ENCODE data around the gene ZFYVE27. TPM values are rescaled to one million over a fixed set of nuclear protein-coding genes. Genes with fewer than 3 reads are reported as not detected.
A peak's percentile ranks its signal among the peaks of the same experiment; 100 is the strongest.

Gene ZFYVE27
- total and polyA plus RNA-seq, 8 donors: 20.6 to 35.5 (median 27.5) TPM

DNA sequence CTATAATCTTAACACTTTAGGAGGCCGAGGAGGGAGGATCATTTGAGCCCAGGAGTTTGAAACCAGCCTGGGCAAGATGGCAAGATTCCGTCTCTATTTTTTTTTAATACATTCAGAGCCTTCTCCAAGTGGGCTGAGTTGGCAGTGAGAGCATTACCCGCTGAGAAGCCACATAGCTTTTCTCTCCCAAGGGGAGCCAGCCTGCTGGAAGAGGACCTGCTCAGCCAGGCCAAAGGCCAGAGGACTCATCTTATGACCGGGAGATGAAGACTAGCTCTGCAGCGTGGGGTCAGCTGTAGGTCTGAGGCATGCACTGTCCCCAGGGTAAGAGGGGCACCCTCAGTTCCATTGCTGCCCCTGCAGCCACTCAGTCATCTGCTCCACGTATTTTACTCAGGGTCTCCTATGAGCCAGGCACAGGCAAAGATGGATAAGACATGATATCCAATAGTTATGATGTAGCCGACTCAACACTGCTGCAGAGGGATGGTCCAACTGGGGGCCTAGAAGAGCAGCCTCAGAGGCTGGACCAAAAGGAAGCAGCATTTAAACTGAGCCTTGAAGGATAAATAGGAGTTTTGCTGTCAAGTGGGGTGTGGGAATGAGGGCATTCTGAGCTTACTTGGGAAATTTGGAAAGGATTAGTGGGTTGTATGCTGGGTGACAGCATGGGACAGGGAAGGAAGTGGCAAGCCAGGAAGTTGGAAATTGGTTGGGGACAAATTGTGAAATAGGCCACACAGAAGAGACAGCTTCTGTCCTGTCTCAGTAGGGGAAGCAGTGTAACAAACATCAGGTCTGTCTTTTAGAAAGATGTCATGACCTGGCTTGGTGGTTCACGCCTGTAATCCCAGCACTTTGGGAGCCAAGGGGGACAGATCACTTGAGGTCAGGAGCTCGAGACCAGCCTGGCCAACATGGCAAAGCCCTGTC, 25.0 kb upstream of the ZFYVE27 start:
- no peak overlapping the region for H3K4me3 ChIP-seq
- H3K36me3 ChIP-seq: peaks cover 0 to 2% of the 10 kb centered on the region in 2 donors
- TF ChIP-seq, protein P1, sequence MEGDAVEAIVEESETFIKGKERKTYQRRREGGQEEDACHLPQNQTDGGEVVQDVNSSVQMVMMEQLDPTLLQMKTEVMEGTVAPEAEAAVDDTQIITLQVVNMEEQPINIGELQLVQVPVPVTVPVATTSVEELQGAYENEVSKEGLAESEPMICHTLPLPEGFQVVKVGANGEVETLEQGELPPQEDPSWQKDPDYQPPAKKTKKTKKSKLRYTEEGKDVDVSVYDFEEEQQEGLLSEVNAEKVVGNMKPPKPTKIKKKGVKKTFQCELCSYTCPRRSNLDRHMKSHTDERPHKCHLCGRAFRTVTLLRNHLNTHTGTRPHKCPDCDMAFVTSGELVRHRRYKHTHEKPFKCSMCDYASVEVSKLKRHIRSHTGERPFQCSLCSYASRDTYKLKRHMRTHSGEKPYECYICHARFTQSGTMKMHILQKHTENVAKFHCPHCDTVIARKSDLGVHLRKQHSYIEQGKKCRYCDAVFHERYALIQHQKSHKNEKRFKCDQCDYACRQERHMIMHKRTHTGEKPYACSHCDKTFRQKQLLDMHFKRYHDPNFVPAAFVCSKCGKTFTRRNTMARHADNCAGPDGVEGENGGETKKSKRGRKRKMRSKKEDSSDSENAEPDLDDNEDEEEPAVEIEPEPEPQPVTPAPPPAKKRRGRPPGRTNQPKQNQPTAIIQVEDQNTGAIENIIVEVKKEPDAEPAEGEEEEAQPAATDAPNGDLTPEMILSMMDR (IDR thresholded peaks at IDR 0.05): no peak
- ATAC-seq: no peak
- peak overlapping the region in 1 of 2 donors; percentile 34 for H3K27ac ChIP-seq
- DNase-seq: no peak
- no peaks in the 10 kb centered on the region for H3K9me3 ChIP-seq
- H3K27me3 ChIP-seq: peaks cover 0 to 4% of the 10 kb centered on the region in 2 donors
- H3K4me1 ChIP-seq: peaks cover 12 to 59% of the 10 kb centered on the region in 2 donors
- intact Hi-C loops (cut with DNase I): no loop called here

DNA sequence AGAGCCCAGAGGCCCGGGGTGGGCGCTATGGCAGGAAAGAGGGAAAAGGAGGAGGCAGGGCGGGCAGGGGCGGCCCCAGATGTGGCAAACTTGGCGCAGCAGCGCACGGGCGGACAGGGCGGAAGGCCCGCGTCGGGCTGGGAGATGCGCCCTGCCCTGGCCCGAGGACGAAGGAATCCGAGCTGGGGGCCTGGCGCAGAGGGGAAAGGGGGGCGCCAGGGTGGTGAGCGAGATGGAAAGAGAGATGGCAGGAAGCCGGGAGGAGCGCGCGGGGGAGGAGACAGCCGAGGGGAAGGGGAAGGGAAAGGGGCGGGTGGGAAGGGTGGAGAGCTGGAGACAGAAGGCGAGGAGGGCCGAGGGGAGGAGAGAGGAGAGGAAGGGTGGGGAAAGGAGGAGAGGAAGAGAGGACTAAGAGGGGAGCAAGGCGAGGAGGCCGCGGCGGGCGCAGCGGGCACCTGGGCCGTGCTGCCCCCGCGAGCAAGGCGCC, 23.5 kb upstream of the ZFYVE27 start, which contains the start of gene MARVELD1:
Gene MARVELD1, plus strand, starts transcription at position 392 of the 487 bp plus-strand sequence. CDS start 147 bp downstream, outside the sequence.
- H3K4me1 ChIP-seq: peaks cover 20 to 72% of the 10 kb centered on the region in 2 donors
- peaks cover 0 to 4% of the 10 kb centered on the region in 2 donors for H3K27me3 ChIP-seq
- peak within 1 kb of the TSS; percentile 93 to 95 for H3K27ac ChIP-seq
- H3K9me3 ChIP-seq: no peaks in the 10 kb centered on the region
- TF ChIP-seq, protein P1 (IDR thresholded peaks at IDR 0.05): no peak
- intact Hi-C loops (cut with DNase I): no loop called here
- H3K36me3 ChIP-seq: peaks cover 0 to 12% of the 10 kb centered on the region in 2 donors
- ATAC-seq (peak; percentile 42), DNase-seq (peak; percentile 85 to 90 (median 86))
- H3K4me3 ChIP-seq: peak within 1 kb of the TSS; percentile 67 to 74

DNA sequence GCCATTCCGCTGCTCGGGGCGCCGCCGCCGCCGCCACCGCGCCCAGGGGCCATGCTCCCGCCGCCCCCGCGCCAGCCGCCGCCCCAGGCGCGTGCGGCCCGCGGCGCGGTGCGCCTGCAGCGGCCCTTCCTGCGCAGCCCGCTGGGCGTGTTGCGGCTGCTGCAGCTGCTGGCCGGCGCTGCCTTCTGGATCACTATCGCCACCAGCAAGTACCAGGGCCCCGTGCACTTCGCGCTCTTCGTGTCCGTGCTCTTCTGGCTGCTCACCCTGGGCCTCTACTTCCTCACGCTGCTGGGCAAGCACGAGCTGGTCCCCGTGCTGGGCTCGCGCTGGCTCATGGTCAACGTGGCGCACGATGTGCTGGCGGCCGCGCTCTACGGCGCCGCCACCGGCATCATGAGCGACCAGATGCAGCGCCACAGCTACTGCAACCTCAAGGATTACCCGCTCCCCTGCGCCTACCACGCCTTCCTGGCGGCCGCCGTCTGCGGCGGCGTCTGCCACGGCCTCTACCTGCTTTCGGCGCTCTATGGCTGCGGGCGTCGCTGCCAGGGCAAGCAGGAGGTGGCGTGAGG, 23.0 kb upstream of the ZFYVE27 start:
- Histone ChIP-seq H3K4me1 (peaks cover 25 to 76% of the 10 kb centered on the region in 2 donors), H3K9me3 (no peaks in the 10 kb centered on the region), H3K27ac (peak overlapping the region; percentile 93 to 95), H3K36me3 (peaks cover 0 to 12% of the 10 kb centered on the region in 2 donors), H3K27me3 (peaks cover 0 to 4% of the 10 kb centered on the region in 2 donors), H3K4me3 (peak overlapping the region; percentile 67 to 74)
- TF ChIP-seq, protein P1 (IDR thresholded peaks at IDR 0.05): no peak
- peak; percentile 77 to 92 (median 82) for DNase-seq
- peak; percentile 64 for ATAC-seq
- intact Hi-C loops (cut with DNase I): no loop called here

DNA sequence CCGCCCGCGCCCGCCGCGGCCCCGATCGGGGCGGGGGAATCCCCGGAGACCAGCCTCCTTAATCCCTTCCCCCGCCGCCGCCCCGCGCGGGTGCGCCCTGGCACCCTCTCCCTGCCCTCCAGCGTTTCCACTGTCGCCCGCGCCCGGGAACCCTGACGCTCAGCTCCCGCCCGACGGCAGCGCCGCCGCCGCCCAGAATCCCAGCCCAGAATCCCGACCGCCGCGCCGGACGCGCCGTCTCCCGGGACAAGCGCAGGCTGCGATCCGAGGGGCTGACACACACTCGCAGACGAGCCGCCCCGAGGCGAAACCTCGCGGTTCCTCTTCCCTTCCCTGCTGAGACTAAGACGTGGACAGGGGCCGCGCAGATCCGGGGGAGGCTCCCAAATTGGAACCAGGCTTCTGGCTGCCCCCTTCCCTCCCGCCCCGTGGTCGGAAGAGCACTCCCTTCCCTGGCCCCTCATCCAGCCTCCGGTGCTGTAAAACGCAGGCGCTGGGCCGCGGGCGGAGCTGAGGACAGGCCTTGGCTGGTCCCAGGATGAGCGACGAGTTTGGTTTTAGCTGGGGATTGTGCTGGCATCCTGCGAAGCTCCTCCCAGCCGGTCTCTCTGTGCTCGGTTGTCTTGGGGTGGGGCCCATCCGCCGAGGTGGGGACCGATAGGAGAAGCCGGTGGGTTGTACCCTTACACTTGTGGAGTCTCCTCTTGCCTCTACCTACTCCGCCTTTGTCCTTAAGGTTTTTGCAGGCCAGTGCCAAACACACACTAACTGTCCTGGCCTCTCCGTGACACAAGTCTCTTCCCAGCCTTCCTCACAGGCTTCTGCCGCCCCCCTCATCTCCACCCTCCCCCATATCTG, 22.3 kb upstream of the ZFYVE27 start:
- peak in 3 of 4 donors; percentile 71 to 90 (median 73) for DNase-seq
- peaks cover 29 to 75% of the 10 kb centered on the region in 2 donors for H3K4me1 ChIP-seq
- intact Hi-C loops (cut with DNase I): no loop called here
- peaks cover 0 to 12% of the 10 kb centered on the region in 2 donors for H3K36me3 ChIP-seq
- TF ChIP-seq, protein P1 (IDR thresholded peaks at IDR 0.05): no peak
- H3K9me3 ChIP-seq: no peaks in the 10 kb centered on the region
- H3K27ac ChIP-seq: peak overlapping the region; percentile 93 to 95
- peak; percentile 66 for ATAC-seq
- peak overlapping the region; percentile 67 to 74 for H3K4me3 ChIP-seq
- peaks cover 0 to 4% of the 10 kb centered on the region in 2 donors for H3K27me3 ChIP-seq

All from left lung (tissue), 10 donors.